ENCODE results near the gene DIP2B.

- TF ChIP-seq CTCF (conservative IDR thresholded peaks at IDR 0.05): no peak
- no peak for TF ChIP-seq EZH2 (IDR thresholded peaks at IDR 0.05; ENCODE audit: low read depth)
Observed at GRCh38 chr12:50708631-50709030, 203.8 kb downstream of the DIP2B start.

All from PC-9 (cell line).